Ecto neural progenitor cell (in vitro differentiated cells): ENCODE results near the gene PARP11.
"Not testable (repeated sequence)": the region's sequence is repeated elsewhere in the genome, so short reads cannot be mapped to it uniquely, and the experiment has no call there.

Source experiments
- DNase-seq: peaks from one replicate; pipeline ENCODE4 v3.0.0-alpha.2; 2018; ENCODE audit warnings: low spot score

The PARP11 gene

GRCh38 chr12:3882896-3883564 is 9.8 kb upstream of the PARP11 start:
- DNase-seq, result no peak

GRCh38 chr12:3882406-3882805 is 9.2 kb upstream of the PARP11 start:
- no peak for DNase-seq

- no peak for DNase-seq
These were observed 8.2 kb upstream of the PARP11 start for GRCh38 chr12:3881281-3881950.

GRCh38 chr12:3879846-3880245 is 6.6 kb upstream of the PARP11 start:
- DNase-seq, result no peak

GRCh38 chr12:3871356-3871755 is 1.8 kb downstream of the PARP11 start:
- DNase-seq, result no peak

- no peak for DNase-seq
These were observed 3.3 kb downstream of the PARP11 start for GRCh38 chr12:3869865-3870264.

GRCh38 chr12:3869433-3869832 is 3.8 kb downstream of the PARP11 start:
- DNase-seq, result no peak

GRCh38 chr12:3863756-3864155 is 9.4 kb downstream of the PARP11 start:
- no peak for DNase-seq

- no peak for DNase-seq
These were observed 30.7 kb downstream of the PARP11 start for GRCh38 chr12:3842517-3842916.

- DNase-seq, result no peak
These were observed 31.4 kb downstream of the PARP11 start for GRCh38 chr12:3841783-3842182.

- DNase-seq, result not testable (repeated sequence)
These were observed 32.4 kb downstream of the PARP11 start for GRCh38 chr12:3840833-3841232.

GRCh38 chr12:3839745-3840144 is 33.5 kb downstream of the PARP11 start:
- DNase-seq, result not testable (repeated sequence)

- not testable (repeated sequence) for DNase-seq
These were observed 34.3 kb downstream of the PARP11 start for GRCh38 chr12:3838701-3839548.

GRCh38 chr12:3838076-3838475 is 35.1 kb downstream of the PARP11 start:
- DNase-seq, result no peak

- DNase-seq, result no peak
These were observed 36.1 kb downstream of the PARP11 start for GRCh38 chr12:3837049-3837448.

- DNase-seq, result no peak
These were observed 36.6 kb downstream of the PARP11 start for GRCh38 chr12:3836641-3837040.

GRCh38 chr12:3835914-3836313 is 37.3 kb downstream of the PARP11 start:
- DNase-seq, result no peak

- DNase-seq, result no peak
These were observed 38.4 kb downstream of the PARP11 start for GRCh38 chr12:3834774-3835173.

GRCh38 chr12:3833670-3834310 is 39.4 kb downstream of the PARP11 start:
- DNase-seq, result no peak

GRCh38 chr12:3832738-3833137 is 40.5 kb downstream of the PARP11 start:
- no peak for DNase-seq

GRCh38 chr12:3828888-3829287 is 44.3 kb downstream of the PARP11 start:
- DNase-seq, result no peak

GRCh38 chr12:3827301-3828000 is 45.7 kb downstream of the PARP11 start:
- no peak for DNase-seq
